ENCODE measurements around the gene ITGA11. TPM values are rescaled to one million over a fixed set of nuclear protein-coding genes. Genes with fewer than 3 reads are reported as not detected.

ITGA11 gene
- total RNA-seq, 1 donor from 2014 or later = 2.3 TPM

GRCh38 chr15:68375716-68376220 is 56.2 kb downstream of the ITGA11 start:
- Mint-ChIP-seq H3K9me3 (no peaks in the 10 kb centered on the region), H3K27ac (no peak overlapping the region), H3K4me1 (ENCODE audit: low read depth) (peaks cover 11% of the 10 kb centered on the region), H3K36me3 (ENCODE audit: low read depth) (no peaks in the 10 kb centered on the region), H3K4me3 (ENCODE audit: low read depth) (no peak overlapping the region), H3K27me3 (ENCODE audit: low read depth) (no peaks in the 10 kb centered on the region)
- DNase-seq (ENCODE audit: low spot score) = no peak
- intact Hi-C loops (cut with micrococcal nuclease) = no loop called here

GRCh38 chr15:68375191-68375631 is 56.8 kb downstream of the ITGA11 start:
- Mint-ChIP-seq H3K36me3 (ENCODE audit: low read depth) (no peaks in the 10 kb centered on the region), H3K27me3 (ENCODE audit: low read depth) (no peaks in the 10 kb centered on the region), H3K4me3 (ENCODE audit: low read depth) (no peak overlapping the region), H3K27ac (no peak overlapping the region), H3K9me3 (no peaks in the 10 kb centered on the region), H3K4me1 (ENCODE audit: low read depth) (peaks cover 11% of the 10 kb centered on the region)
- DNase-seq (ENCODE audit: low spot score) = no peak
- intact Hi-C loops (cut with micrococcal nuclease) = no loop called here

- H3K4me1 Mint-ChIP-seq (ENCODE audit: low read depth) = peaks cover 3% of the 10 kb centered on the region
- no peaks in the 10 kb centered on the region for H3K9me3 Mint-ChIP-seq
- no peak for DNase-seq (ENCODE audit: low spot score)
- H3K36me3 Mint-ChIP-seq (ENCODE audit: low read depth) = no peaks in the 10 kb centered on the region
- H3K27ac Mint-ChIP-seq = no peak overlapping the region
- intact Hi-C loops (cut with micrococcal nuclease) = no loop called here
- no peak overlapping the region for H3K4me3 Mint-ChIP-seq (ENCODE audit: low read depth)
- H3K27me3 Mint-ChIP-seq (ENCODE audit: low read depth) = no peaks in the 10 kb centered on the region
These were observed 57.7 kb downstream of the ITGA11 start for GRCh38 chr15:68374168-68374745.

- Mint-ChIP-seq H3K9me3 (no peaks in the 10 kb centered on the region), H3K4me1 (ENCODE audit: low read depth) (no peaks in the 10 kb centered on the region), H3K27ac (no peak overlapping the region), H3K4me3 (ENCODE audit: low read depth) (no peak overlapping the region), H3K36me3 (ENCODE audit: low read depth) (no peaks in the 10 kb centered on the region), H3K27me3 (ENCODE audit: low read depth) (no peaks in the 10 kb centered on the region)
- intact Hi-C loops (cut with micrococcal nuclease) = no loop called here
- DNase-seq (ENCODE audit: low spot score) = no peak
These were observed 58.9 kb downstream of the ITGA11 start for GRCh38 chr15:68373028-68373427.

GRCh38 chr15:68372291-68372811 is 59.6 kb downstream of the ITGA11 start:
- Mint-ChIP-seq H3K9me3 (no peaks in the 10 kb centered on the region), H3K27me3 (ENCODE audit: low read depth) (no peaks in the 10 kb centered on the region), H3K4me3 (ENCODE audit: low read depth) (no peak overlapping the region), H3K36me3 (ENCODE audit: low read depth) (no peaks in the 10 kb centered on the region), H3K4me1 (ENCODE audit: low read depth) (peaks cover 2% of the 10 kb centered on the region), H3K27ac (no peak overlapping the region)
- DNase-seq (ENCODE audit: low spot score) = no peak
- intact Hi-C loops (cut with micrococcal nuclease) = no loop called here

GRCh38 chr15:68371851-68372250 is 60.1 kb downstream of the ITGA11 start:
- H3K9me3 Mint-ChIP-seq = no peaks in the 10 kb centered on the region
- no peaks in the 10 kb centered on the region for H3K36me3 Mint-ChIP-seq (ENCODE audit: low read depth)
- no peak overlapping the region for H3K27ac Mint-ChIP-seq
- intact Hi-C loops (cut with micrococcal nuclease) = no loop called here
- no peak for DNase-seq (ENCODE audit: low spot score)
- no peak overlapping the region for H3K4me3 Mint-ChIP-seq (ENCODE audit: low read depth)
- no peaks in the 10 kb centered on the region for H3K27me3 Mint-ChIP-seq (ENCODE audit: low read depth)
- H3K4me1 Mint-ChIP-seq (ENCODE audit: low read depth) = peaks cover 5% of the 10 kb centered on the region

GRCh38 chr15:68371160-68371559 is 60.8 kb downstream of the ITGA11 start:
- H3K9me3 Mint-ChIP-seq = no peaks in the 10 kb centered on the region
- peaks cover 7% of the 10 kb centered on the region for H3K4me1 Mint-ChIP-seq (ENCODE audit: low read depth)
- no peak for DNase-seq (ENCODE audit: low spot score)
- no peak overlapping the region for H3K27ac Mint-ChIP-seq
- H3K36me3 Mint-ChIP-seq (ENCODE audit: low read depth) = no peaks in the 10 kb centered on the region
- H3K27me3 Mint-ChIP-seq (ENCODE audit: low read depth) = no peaks in the 10 kb centered on the region
- no peak overlapping the region for H3K4me3 Mint-ChIP-seq (ENCODE audit: low read depth)
- intact Hi-C loops (cut with micrococcal nuclease) = no loop called here

- Mint-ChIP-seq H3K4me3 (ENCODE audit: low read depth) (no peak overlapping the region), H3K27ac (no peak overlapping the region), H3K27me3 (ENCODE audit: low read depth) (no peaks in the 10 kb centered on the region), H3K9me3 (no peaks in the 10 kb centered on the region), H3K36me3 (ENCODE audit: low read depth) (no peaks in the 10 kb centered on the region), H3K4me1 (ENCODE audit: low read depth) (peaks cover 7% of the 10 kb centered on the region)
- intact Hi-C loops (cut with micrococcal nuclease) = no loop called here
- DNase-seq (ENCODE audit: low spot score) = no peak
These were observed 61.2 kb downstream of the ITGA11 start for GRCh38 chr15:68370768-68371151.

- intact Hi-C loops (cut with micrococcal nuclease) = no loop called here
- H3K9me3 Mint-ChIP-seq = no peaks in the 10 kb centered on the region
- no peak overlapping the region for H3K27ac Mint-ChIP-seq
- DNase-seq (ENCODE audit: low spot score) = no peak
- H3K4me3 Mint-ChIP-seq (ENCODE audit: low read depth) = no peak overlapping the region
- no peaks in the 10 kb centered on the region for H3K36me3 Mint-ChIP-seq (ENCODE audit: low read depth)
- peaks cover 11% of the 10 kb centered on the region for H3K4me1 Mint-ChIP-seq (ENCODE audit: low read depth)
- H3K27me3 Mint-ChIP-seq (ENCODE audit: low read depth) = no peaks in the 10 kb centered on the region
These were observed 61.8 kb downstream of the ITGA11 start for GRCh38 chr15:68369931-68370767.

GRCh38 chr15:68368731-68369435 is 63.1 kb downstream of the ITGA11 start:
- Mint-ChIP-seq H3K9me3 (no peaks in the 10 kb centered on the region), H3K27me3 (ENCODE audit: low read depth) (no peaks in the 10 kb centered on the region), H3K4me1 (ENCODE audit: low read depth) (peaks cover 16% of the 10 kb centered on the region), H3K27ac (no peak overlapping the region), H3K36me3 (ENCODE audit: low read depth) (no peaks in the 10 kb centered on the region), H3K4me3 (ENCODE audit: low read depth) (no peak overlapping the region)
- intact Hi-C loops (cut with micrococcal nuclease) = no loop called here
- no peak for DNase-seq (ENCODE audit: low spot score)

GRCh38 chr15:68367992-68368391 is 64.0 kb downstream of the ITGA11 start:
- intact Hi-C loops (cut with micrococcal nuclease) = no loop called here
- H3K36me3 Mint-ChIP-seq (ENCODE audit: low read depth) = no peaks in the 10 kb centered on the region
- H3K4me3 Mint-ChIP-seq (ENCODE audit: low read depth) = no peak overlapping the region
- peaks cover 16% of the 10 kb centered on the region for H3K4me1 Mint-ChIP-seq (ENCODE audit: low read depth)
- no peak overlapping the region for H3K27ac Mint-ChIP-seq
- no peaks in the 10 kb centered on the region for H3K27me3 Mint-ChIP-seq (ENCODE audit: low read depth)
- H3K9me3 Mint-ChIP-seq = no peaks in the 10 kb centered on the region
- no peak for DNase-seq (ENCODE audit: low spot score)

- H3K4me3 Mint-ChIP-seq (ENCODE audit: low read depth) = peak overlapping the region; percentile 1
- no peaks in the 10 kb centered on the region for H3K27me3 Mint-ChIP-seq (ENCODE audit: low read depth)
- no peaks in the 10 kb centered on the region for H3K9me3 Mint-ChIP-seq
- intact Hi-C loops (cut with micrococcal nuclease) = no loop called here
- no peak for DNase-seq (ENCODE audit: low spot score)
- peaks cover 16% of the 10 kb centered on the region for H3K4me1 Mint-ChIP-seq (ENCODE audit: low read depth)
- no peaks in the 10 kb centered on the region for H3K36me3 Mint-ChIP-seq (ENCODE audit: low read depth)
- peak overlapping the region; percentile 38 for H3K27ac Mint-ChIP-seq
These were observed 64.7 kb downstream of the ITGA11 start for GRCh38 chr15:68367226-68367625.

- Mint-ChIP-seq H3K9me3 (no peaks in the 10 kb centered on the region), H3K36me3 (ENCODE audit: low read depth) (no peaks in the 10 kb centered on the region), H3K27ac (no peak overlapping the region), H3K4me3 (ENCODE audit: low read depth) (peak overlapping the region; percentile 11), H3K4me1 (ENCODE audit: low read depth) (peaks cover 16% of the 10 kb centered on the region), H3K27me3 (ENCODE audit: low read depth) (no peaks in the 10 kb centered on the region)
- intact Hi-C loops (cut with micrococcal nuclease) = no loop called here
- DNase-seq (ENCODE audit: low spot score) = no peak
These were observed 65.6 kb downstream of the ITGA11 start for GRCh38 chr15:68366314-68366713.
